NCI-H226 (cell line): Measurements from ENCODE around the gene RANBP1.

ENCODE experiments used
- DNase-seq: peaks from one replicate; pipeline ENCODE4 v3.0.0-alpha.2; 2015

Gene RANBP1

DNA sequence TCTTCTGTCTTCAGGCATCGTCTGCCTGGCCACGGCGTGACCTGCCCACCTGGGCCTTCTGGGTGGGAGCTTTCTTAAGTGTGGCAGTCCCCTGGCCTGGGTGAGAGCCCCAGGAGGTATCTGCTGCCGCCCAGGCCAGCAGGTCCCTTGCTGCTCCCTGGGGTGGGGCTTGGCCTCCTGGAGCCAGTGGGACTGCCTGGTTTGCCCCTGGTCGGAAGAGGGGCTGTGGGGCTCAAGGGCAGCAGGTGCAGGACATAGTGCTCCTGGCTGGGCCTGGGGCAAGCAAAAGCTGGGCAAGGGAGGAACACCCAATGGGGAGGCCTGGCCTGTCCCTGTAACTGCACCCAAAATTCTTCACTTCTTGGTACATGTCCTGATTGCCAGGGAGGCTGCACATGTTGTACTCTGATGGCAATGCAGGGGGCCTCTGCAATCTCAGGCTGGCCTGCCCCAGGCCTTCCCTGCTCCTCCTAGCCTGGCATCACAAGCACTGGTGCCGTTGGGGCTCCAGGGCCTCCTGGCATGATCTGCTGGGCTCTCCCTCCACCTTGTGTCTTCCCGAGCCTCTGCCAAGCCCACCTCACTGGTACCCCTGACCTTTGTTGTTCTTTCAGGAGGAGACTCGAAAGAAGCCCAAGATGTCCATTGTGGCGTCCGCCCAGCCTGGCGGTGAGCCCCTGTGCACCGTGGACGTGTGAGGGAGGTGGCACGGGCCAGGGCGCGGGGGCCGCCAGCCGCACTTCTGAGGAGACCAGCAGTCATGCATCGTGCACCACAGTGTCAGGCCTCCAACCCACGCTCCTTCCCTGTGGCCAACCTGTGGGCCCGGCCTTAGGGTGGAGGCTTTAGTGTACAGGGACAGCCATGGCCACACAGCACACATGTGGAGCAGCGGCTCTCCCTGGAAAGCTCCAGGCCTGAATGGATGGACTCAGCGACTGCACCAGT is 6.2 kb upstream of the RANBP1 start:
- no peak for DNase-seq

DNA sequence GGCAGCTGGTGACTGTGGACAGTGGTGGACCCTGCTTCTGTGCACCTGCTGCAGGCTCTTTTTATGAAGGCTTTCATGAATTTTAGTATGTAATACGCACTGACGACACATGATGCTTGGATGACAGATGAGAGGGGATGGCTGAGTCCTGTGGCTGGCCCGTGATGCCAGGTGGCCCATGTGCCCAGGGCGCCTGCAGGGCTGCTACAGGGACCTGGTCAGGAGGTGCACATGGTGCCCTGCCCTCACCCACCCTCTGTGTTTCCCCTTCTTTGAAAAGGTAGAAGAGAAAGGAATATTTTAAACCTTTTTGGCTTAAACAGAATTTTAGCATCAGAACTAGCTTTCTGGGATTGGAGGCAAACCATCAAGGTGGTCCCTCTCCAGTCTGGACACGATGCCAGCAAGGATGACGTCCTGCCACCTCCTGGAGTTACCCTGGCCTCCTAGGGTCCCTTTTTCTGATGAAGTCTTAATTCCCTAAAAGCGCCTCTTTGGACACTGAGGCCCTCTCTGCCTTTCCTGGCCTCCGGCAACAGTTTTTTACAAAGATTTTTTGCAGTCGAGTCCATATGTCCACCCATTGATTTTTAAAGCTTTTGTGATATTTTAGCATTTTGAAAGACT is 5.4 kb upstream of the RANBP1 start:
- no peak for DNase-seq

DNA sequence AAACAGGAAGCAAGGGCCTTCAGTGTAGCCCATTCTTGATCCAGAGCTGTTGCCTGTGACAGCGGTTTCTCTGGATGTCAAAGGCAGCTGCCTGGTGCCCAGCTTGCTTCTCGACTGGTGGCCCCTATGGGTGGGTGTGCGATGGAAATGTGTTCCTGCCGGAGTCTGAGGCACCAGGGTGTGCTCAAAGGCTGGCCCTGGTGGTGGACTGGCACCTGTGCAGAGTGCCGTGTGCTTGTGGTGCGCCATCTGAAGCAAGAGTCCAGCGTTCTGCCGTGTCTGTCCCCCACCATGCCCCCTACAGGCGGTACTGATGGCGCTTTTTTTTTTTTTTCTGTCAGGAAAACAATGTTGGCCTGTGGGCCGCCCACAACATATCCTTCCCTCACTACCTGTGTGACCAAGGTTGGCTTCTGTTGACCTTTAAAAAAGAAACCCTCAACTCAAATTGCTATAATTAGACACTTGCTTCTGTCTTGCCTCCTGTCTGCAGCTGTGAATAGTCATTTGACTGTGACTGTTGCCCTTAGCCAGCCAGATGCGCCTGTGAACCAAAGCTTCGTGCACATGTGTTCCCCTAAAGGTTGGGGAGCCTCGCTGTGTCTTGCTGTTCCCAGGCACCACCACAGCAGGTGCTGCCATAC is 4.7 kb upstream of the RANBP1 start:
- DNase-seq, result no peak

DNA sequence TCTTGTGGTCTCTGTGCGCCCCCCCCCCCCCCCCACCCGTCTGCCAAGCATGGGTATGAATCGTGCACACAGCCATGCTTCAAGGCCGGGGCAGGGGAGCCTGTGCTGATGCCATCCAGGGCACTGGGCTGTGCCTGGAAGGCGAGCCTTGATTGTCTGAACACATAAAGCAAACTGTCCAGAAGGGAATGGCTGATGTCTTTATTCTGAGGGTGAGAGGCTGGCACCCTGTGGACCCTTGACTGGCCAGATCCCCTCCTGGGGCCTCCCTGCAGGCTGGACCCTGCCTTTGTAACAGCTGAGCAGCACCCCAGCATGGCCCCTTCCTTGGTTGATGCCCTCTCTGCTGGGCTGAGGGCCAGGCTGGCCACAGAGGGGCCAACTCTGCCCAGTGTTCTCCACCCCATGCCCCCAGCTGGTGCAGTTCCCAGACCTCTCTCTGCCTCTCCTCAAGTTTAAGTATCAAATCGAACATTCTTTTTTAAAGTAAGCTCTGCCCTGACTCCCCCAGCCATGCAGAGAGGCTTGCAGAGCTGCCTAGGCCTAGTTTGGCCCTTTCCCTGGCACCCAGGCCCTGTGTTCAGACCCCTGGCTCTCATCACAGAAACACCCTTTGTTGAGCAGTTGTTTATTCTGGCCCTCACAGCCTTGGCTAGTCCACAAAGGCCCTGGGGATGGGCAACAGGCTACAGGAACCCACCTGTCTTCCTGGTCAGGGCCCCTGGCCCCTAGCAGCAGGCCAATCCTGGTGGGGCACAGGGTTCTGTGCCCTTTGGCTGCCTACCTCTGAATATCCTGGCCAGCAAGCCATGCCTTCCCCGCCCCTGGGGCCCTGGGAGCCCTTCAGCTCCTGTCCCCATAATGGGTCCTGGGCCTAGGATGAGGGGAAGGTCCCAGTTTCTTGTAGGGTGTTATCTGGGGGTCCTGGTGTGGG is 3.9 kb upstream of the RANBP1 start:
- no peak for DNase-seq

GRCh38 chr22:20112623-20113511 is 3.0 kb upstream of the RANBP1 start:
- DNase-seq, result no peak

DNA sequence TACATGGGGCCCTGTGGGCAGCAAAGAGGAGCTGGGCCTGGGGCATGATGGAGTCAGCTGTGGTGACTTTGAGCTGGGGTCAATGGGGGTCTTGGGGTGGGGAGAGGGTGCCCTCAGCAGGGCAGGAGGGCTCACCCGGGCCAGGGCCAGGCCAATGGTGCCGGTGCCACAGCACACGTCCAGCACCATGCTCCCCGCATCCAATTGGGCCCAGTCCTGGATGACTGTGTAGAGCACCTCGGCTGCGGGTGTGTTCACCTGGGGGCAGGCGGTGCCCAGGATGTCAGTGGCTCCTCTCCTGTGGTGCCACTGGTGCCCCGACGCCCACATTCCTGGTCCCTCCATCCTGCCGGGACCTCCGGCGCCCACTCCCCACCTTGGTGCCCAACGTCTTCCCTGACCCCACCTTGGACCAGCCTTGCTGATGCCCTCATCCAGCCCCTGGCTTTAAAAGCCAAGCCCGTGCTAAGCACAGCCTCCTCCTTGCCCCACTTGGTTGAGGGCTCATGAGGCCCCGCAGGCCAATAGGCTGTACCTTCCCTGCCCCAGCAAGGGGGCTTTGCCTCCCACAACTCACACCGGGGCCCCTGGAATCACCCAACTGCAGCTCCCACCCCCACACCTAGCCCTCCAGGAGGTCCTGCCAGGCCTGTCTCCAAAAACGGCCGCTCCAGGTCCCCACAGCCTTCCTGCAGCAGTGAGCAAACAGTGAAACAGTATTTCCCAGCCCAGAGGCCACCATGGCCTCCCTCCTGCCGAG is 2.2 kb upstream of the RANBP1 start:
- DNase-seq, result no peak

DNA sequence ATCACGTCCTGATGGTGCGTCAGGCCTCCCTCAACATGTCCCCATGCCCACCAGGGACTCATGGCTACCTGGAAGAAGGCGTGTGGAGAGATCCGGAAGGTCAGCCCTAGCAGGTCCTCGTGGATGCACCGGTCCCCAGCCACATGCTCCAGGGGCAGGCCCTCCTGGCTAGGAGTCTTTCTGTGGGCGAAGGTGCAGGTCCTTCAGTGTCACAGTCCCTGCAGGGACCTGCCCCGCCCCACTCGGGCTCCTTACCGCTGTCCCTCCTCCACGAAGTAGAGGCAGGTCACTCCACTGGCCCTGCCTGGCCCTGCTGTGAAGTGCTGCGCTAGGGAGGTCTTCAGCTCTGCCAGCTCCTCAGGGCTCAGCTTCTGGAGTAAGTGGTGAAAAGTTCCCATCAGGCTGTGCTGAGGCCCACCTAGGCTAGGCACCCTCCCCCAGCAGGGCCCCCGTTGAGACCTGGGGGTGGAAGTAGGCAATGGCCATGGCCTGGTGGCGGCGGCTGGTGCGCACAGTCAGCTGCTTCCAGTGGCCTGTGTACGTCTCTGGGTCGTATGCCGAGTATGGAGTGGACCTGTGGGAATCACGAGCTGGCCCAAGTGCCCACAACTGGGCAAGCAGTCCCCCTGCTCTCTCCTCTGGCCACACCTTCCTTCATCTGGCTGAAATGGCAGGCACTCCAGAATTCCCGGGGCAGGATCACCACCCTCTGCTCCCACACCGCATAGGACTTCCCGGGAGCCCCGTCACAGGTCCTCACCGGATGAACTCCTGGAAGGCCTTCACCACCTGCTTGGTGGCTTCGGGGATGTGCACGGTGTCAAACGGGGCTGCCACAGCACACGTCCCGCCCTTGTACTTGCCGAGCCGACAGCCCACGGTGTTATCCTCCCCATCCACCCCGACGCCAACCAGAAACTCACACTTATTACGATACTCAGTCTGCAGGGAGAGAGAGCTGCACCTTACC is 1.1 kb upstream of the RANBP1 start:
- no peak for DNase-seq

GRCh38 chr22:20116376-20116950 is 559 bp downstream of the RANBP1 start:
- no peak for DNase-seq

- DNase-seq, result peak; percentile 88
Measured at GRCh38 chr22:20116951-20117632, 1.2 kb downstream of the RANBP1 start, which contains the start of gene TRMT2A. TRMT2A (minus strand) TSS chr22:20117226; CDS start chr22:20116906, 320 bp downstream.

- no peak for DNase-seq
Measured at GRCh38 chr22:20117633-20118299, 1.9 kb downstream of the RANBP1 start.

DNA sequence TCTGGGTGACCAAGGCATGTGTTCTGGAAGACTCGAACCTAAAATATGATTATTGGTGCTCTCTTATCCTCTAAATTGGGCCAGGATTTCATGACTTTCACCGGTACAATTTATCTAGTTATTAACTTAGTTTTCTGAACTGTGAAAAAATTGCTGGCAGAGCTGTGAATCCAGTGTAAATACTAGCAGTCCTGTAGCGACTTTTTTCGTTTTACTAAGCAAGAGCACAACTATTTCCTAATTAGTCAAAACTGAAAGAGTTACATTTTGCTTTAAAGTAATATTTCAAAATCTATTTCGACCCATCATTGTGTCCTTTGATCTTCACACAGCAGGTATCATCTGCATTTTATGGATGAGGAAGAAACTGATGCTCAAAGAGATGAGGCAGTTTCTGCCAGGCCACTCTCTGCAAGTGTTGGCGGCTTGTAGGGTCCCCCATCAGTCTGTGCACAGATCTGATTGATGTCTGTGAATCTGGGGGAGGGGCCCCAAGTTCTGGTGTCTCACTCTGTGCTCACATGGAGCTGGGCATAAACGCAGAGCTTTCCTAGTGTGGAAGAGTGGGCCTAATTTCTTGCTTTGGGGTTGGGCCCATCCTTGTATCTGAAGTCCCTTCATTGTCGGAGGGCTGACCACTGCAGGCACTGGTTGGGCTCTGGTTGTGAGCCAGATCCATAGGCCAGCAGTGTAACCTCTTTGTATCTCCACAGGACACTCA is 2.6 kb downstream of the RANBP1 start:
- no peak for DNase-seq

DNA sequence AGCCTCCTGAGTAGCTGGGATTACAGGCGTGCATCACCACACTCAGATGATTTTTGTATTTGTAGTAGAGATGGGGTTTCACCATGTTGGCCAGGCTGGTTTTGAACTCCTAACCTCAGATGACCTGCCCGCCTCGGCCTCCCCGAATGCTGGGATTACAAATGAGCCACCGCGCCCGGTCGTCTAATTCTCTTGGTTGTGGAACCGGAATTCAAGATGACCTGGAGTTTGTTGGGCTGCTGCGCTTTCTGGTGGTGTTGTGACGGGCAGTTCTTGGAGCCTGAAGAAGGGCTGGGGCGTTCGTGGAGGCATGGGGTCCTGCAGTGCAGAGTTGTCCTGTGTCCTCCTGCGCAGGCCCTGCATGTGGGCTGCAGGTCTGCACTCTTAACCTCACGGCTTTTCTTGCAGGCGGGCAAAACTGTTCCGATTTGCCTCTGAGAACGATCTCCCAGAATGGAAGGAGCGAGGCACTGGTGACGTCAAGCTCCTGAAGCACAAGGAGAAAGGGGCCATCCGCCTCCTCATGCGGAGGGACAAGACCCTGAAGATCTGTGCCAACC is 6.0 kb downstream of the RANBP1 start:
- no peak for DNase-seq

- DNase-seq, result no peak
Measured at GRCh38 chr22:20123366-20124082, 7.6 kb downstream of the RANBP1 start.

- no peak for DNase-seq
Measured at GRCh38 chr22:20124083-20124787, 8.3 kb downstream of the RANBP1 start.
